ENCODE data around the gene UBR7.
"Not testable (repeated sequence)": the region's sequence is repeated elsewhere in the genome, so short reads cannot be mapped to it uniquely, and the experiment has no call there.

UBR7 gene, protein sequence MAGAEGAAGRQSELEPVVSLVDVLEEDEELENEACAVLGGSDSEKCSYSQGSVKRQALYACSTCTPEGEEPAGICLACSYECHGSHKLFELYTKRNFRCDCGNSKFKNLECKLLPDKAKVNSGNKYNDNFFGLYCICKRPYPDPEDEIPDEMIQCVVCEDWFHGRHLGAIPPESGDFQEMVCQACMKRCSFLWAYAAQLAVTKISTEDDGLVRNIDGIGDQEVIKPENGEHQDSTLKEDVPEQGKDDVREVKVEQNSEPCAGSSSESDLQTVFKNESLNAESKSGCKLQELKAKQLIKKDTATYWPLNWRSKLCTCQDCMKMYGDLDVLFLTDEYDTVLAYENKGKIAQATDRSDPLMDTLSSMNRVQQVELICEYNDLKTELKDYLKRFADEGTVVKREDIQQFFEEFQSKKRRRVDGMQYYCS

DNA sequence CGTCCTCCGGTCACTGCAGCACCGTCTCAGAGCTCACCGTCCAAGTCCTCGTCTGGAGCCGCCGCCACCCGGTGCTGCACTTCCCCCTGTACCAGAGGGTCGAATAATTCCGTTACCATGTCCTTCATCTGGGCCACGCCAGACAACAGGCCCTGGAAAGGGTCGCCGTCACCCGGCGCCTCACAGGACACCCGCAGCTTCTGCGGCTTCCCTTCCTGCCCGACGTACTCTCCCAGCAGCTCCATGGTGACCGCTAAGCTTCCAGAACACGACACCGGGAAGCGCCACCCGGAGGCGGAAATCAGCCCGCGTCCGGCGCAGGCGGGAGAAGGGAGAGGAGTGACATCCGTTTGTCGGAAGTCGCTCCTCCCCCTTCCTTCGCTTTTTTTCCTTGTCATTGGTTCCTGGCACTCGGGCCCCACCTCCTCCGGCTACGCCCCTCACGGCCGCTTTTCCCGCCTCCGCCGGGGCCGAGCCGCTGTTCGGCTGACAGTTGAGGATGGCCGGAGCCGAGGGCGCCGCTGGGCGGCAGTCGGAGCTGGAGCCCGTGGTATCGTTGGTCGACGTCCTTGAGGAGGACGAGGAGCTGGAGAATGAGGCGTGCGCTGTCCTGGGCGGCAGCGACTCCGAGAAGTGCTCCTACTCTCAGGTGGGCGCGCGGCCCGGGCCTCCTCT, at the start of gene UBR7, which contains the start of gene GON7:
Gene UBR7 (plus strand): TSS at position 464 of the 675 bp plus-strand sequence. CDS start 36 bp downstream, at position 500.
Gene GON7 (minus strand): TSS at position 273 of the 675 bp plus-strand sequence. CDS start 28 bp downstream, at position 245.
- FAIRE-seq, result peak; percentile 96

DNA sequence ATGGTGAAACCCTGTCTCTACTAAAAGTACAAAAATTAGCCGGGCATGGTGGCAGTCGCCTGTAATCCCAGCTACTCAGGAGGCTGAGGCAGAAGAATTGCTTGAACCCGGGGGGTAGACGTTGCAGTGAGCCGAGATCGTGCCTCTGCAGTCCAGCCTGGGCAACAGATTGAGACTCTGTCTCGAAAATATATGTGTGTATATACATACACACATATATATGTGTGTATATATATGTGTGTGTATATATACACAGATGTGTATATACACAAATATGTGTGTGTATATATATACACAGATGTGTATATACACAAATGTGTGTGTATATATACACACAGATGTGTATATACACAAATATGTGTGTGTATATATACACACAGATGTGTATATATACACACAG, 48.7 kb upstream of the UBR7 start:
- FAIRE-seq, result not testable (repeated sequence)

DNA sequence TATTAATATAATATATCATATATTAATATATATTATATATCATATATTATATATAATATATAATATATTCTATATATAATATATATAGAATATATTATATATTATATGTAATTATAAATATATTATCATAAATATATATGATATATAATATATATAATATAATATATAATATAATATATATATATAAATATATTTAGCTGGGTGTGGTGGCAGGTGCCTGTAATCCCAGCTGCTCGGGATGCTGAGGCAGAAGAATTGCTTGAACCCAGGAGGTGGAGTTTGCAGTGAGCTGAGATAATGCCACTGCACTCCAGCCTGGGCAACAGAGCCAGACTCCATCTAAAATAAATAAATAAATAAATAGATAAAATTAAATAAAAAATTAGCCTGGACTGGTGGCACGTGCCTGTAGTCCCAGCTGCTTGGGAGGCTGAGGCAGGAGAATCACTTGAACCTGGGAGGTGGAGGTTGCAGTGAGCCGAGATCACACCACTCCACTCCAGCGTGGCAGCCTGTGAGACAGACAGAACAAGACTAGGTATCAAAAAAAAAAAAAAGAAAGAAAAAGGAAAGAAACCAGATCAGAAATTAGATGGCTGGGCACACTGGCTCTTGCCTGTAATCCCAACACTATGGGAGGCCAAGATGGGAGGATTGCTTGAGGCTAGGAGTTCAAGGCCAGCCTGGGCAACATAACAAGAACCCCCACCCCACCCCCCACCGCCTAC, 47.3 kb upstream of the UBR7 start:
- not testable (repeated sequence) for FAIRE-seq

DNA sequence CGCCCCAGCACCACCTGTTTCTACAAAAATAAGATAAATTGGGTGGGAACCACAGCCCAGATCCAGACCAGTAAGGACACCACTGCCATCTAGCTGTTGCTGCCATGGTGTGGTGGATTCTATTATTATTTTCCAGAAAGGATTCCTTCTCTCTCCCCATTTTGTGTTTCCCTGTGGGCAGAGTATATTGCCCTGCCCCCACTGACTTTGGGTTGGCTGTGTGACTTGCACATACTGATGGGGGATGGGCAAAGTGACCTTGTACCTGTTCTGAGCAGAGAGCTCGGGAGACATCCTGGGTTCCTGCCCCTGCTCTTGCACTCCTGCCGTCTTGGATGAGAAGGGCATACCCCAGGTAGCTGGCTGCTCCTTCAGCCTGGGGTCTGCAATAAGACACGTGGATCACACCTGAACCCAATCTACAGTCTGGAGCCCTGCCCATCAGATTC, 46.7 kb upstream of the UBR7 start:
- FAIRE-seq, result no peak

DNA sequence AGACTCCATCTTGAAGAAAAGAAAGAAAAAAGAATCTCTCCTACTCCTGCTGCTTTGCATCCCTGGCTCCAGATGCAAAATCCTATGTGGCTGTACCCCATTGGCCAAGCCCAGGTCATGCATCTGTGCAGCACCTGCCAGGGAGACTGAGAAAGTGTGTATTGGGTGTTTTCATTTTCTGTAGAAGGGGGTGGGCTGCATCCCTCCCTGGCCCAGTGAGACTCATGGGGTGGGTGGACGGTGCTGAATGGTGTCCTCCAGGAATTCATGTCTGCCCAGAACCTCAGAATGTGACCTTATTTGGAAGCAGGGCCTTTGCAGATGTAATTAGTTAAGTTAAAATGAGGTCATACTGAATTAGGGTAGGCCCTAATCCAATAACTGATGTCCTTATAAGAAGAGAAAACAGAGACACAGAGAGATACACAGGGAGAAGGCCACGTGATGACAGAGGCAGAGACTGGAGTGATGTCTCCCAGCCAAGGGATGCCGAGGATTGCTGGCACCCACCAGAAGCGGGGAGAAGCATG, 45.6 kb upstream of the UBR7 start:
- FAIRE-seq, result no peak

DNA sequence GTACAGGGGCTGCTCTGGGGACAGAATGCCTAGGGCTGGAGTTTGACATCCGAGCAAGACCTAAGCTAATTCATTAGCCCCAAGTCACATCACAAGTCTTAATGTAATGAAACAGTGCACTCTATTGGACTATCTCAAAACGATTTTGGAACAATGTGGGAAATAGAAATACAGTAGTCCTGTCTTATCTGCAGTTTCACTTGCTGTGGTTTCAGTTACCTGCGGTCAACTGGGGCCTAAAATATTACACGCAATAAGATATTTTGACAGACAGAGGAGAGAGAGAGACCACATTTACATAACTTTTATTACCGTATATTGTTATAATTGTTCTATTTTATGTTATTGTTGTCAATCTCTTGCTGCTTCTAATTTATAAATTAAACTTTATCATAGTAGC, 43.5 kb upstream of the UBR7 start:
- FAIRE-seq, result no peak

DNA sequence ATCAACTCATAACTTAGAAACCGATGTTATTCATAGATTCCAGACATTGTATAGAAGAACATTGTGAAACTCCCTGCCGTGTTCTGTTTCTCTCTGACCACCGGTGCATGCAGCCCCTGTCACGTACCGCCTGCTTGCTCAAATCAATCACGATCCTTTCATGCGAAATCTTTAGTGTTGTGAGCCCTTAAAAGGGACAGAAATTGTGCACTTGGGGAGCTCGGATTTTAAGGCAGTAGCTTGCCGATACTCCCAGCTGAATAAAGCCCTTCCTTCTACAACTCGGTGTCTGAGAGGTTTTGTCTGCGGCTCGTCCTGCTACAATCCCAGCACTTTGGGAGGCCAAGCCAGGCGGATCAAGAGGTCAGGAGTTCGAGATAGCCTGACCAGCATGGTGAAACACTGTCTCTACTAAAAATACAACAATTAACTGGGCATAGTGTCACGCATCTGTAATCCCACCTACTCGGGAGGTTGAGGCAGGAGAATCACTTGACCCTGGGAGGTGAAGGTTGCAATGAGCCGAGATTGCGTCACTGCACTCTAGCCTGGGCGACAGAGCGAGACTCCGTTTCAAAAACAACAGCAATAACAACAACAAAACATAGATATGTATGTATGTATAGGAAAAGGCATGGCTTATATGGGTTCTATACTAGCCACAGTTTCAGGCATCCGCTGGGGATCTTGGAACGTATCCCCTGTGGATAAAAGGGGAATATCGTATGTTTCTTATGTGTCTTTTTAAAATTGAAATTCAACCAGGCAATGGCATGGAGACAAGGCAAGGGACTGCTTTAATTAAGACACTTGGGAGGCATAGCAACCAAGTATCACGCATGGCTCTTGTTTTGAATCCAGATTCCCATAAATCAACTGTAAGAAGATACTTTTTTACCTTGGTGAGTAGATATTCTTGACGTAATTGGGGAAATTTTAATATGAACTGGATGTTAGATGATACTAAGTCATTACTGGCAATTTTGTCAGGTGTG, 41.5 kb upstream of the UBR7 start:
- not testable (repeated sequence) for FAIRE-seq

DNA sequence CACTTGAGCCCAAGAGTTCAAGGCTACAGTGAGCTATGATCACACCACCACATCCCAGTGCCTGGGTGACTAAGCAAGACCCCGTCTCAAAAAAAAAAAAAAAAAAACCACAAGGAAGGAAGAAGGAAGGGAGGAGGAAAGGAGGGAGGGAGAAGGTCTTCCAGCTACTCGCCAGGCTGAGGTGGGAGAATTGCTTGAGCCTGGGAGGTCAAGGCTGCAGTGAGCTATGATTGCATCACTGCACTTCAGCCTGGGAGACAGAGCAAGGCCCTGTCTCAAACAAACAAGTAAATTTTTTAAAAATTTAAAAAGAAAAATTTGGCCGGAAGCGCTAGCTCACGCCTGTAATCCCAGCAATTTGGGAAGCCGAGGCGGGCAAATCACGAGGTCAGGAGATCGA, 38.4 kb upstream of the UBR7 start:
- not testable (repeated sequence) for FAIRE-seq

DNA sequence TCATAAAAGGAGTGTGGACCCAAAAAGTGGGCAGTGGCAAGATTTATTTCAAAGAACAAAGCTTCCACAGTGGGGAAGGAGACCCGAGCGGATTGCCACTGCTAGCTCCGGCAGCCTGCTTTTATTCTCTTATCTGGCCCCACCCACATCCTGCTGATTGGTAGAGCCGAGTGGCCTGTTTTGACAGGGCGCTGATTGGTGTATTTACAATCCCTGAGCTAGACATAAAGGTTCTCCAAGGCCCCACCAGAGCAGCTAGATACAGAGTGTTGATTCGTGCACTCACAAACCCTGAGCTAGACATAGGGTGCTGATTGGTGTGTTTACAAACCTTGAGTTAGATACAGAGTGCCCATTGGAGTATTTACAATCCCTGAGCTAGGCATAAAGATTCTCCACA, 37.4 kb upstream of the UBR7 start:
- not testable (repeated sequence) for FAIRE-seq

DNA sequence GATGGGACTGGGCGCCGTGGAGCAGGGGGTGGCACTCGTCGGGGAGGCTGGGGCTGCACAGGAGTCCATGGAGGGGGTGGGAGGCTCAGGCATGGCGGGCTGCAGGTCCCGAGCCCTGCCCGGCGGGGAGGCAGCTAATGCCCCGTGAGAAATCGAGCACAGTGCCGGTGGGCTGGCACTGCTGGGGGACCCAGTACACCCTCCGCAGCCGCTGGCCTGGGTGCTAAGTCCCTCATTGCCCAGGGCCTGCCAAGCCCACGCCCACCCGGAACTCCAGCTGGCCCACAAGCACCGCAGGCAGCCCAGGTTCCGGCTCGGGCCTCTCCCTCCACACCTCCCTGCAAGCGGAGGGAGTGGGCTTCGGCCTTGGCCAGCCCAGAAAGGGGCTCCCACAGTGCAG, 36.9 kb upstream of the UBR7 start:
- FAIRE-seq, result not testable (repeated sequence)

DNA sequence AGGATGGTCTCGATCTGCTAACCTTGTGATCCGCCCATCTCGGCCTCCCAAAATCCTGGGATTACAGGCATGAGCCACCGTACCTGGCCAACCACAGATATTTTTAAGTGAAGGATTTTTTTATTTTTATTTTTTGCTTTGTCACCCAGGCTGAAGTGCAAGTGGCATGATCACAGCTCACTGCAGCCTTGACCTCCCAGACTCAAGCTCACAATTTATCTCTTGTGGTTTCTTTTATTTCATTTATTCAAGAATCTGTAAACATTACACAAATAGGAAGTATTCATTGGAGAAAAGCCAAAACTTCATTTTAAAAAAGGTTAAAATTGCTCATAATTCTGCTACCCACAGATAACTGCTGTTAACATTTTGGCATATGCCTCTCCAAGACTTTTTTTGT, 35.7 kb upstream of the UBR7 start:
- no peak for FAIRE-seq

DNA sequence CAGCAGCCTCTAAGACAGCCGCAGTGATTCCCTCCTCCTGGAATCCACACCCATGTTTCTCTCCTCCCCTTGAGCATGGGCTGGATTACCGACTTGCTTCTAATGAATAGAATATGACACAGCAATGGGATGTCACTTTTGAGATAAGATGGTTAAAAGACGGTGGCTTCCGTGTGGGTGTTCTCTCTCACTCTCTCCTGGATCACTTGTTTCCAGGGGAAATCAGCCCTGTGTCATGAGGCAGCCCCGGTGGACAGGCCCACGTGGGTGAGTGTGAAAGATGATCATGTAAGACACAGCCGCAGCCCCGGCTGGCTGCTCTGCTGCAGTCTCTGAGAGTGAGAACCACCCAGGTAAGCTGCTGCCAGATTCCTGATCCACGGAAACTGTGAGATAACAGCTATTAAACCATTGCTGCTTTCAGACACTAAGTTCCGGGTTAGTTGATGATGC, 33.1 kb upstream of the UBR7 start:
- no peak for FAIRE-seq

DNA sequence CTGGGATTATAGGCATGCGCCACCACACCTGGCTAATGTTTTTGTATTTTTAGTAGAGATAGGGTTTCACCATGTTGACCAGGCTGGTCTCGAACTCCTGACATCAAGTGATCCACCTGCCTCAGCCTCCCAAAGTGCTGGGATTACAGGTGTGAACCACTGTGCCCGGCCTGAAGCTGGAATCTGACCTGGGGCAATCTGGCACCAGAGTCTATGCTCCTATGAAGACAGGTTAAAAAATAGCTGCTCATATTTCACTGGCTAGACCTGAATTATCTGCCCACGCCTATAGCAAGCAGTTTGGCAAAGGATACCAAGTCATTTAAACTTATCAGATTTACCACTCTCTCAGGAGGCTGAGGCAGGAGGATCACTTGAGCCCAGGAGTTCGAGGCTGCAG, 32.3 kb upstream of the UBR7 start:
- FAIRE-seq, result not testable (repeated sequence)

DNA sequence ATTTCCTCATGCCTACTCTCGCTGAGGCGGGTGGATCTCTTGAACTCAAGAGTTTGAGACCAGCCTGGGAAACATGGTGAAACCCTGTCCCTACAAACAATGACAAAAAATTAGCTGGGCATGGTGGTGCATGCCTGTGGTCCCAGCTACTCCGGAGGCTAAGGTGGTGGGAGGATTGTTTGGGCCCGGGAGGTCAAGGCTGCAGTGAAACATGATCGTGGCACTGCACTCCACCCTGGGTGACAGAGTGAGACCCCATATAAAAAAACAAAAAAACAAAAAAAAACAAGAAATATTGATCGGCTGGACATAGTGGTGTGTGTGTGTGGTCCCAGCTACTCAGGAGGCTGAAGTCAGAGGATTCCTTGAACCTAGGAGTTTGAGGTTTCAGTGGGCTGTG, 31.6 kb upstream of the UBR7 start:
- FAIRE-seq, result no peak

DNA sequence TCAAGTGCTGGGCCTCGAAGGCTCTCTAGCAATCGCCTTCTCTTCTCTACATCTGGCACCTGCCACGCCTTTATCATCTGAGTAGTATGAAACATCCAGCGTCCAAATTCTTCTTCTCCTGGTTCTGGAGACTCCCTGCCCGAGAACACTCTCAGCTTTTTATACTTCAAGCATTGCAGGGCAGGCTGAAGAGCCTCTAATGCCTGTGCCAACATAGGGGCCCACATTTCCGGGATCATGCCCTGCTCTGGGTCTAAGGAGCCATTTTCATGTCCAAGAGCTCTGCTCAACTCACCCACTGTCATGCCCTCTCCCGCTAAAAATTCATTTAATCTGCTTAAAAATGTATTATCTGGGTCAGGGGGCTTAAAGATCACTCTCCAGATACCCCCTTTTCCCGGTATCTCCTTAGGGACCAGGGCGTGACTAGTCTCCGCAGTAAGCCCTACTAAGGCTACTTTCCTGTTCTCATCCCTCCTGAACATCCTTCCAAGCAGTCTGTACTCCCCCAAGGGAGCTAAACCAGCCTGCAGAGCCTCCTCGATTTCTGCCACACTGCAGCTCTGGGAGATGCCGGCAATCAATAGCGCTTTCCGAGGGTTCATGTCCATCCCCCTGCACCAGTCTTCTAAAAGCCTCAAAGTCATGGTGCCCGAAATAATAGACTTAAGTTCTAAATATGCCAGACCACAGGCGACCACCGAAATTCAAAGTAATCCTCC, 23.3 kb upstream of the UBR7 start:
- FAIRE-seq, result no peak

DNA sequence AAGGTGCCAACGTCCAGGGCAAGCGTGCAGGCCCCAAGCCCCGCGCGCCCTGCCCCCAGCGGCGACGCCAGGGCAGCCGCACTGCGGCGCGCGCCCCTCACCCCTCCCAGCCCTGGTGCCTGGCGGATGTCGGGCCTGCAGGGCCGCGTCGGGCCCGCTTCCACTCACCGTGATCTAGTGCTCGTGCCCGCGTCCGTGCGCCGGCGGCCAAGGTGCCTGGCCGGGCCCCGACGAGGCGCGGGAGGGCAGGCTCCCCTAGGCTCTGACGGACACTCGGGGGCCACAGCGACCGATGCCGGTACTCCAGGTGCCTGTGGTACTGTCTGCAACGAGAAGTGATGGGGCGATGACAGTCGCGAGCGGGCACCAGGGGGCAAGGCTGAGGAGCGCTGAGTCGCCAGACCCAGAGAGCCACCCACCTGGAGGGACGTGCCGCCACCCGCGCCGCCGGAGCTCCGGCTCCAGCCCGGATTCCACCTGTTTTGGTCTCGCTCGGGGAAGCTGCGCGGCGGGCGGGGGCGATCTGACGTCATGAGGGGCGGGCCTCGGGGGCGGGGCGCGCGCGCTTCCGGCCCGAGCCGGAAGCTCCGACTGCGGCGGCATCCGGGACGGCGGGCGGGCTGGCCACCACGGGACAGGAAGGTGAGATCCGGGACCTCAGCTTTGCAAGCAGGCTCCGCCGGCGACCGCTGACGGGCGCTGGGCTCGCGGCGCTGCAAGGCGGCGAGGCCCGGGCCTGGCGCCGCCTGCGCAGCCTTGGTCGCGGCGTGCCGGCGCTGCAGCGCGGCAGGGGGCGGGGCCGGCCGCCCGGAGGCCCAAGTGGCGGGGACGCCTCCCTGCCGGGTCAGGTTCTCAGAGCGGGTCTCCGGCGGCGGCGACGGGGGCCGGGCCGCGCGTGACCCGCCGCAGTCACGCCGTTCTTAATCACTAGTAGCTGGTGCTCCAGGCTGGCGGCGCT, 22.4 kb upstream of the UBR7 start, which contains the start of the genes LYSET and MOAP1:
Gene LYSET (plus strand): TSS at position 927 of the 958 bp plus-strand sequence. CDS start 89 bp downstream, outside the sequence.
Gene MOAP1 (minus strand): TSS at position 507 of the 958 bp plus-strand sequence. CDS start 655 bp downstream, outside the sequence.
- no peak for FAIRE-seq

DNA sequence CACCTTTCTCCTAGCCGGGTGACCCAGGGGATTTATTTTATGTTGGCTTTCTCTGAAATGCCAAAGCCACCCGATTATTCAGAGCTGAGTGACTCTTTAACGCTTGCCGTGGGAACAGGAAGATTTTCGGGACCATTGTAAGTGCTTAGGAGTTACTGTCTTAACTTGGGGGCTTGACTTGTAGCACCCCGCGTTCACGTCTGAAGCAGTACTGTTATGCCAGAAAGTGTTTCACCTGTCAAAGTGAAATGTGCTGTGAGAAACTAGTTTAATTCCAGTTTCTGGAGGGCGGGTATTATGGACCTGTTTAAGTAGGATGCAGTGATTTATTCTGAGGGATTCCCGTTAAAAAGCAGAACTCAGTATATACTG, 21.7 kb upstream of the UBR7 start:
- no peak for FAIRE-seq

DNA sequence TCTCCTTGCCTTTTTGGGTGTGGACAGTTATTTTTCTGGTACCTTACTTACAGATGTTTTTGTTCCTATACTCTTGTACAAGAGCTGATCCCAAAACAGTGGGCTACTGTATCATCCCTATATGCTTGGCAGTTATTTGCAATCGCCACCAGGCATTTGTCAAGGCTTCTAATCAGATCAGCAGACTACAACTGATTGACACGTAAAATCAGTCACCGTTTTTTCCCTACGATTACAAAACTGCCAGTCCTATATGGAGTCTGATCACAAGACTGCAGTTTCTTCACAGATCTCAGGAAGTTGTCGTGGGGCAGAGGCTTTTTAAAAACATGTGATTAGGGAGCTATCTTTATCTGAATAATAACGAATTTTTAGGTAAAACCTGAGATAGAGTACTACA, 20.6 kb upstream of the UBR7 start:
- FAIRE-seq, result no peak

DNA sequence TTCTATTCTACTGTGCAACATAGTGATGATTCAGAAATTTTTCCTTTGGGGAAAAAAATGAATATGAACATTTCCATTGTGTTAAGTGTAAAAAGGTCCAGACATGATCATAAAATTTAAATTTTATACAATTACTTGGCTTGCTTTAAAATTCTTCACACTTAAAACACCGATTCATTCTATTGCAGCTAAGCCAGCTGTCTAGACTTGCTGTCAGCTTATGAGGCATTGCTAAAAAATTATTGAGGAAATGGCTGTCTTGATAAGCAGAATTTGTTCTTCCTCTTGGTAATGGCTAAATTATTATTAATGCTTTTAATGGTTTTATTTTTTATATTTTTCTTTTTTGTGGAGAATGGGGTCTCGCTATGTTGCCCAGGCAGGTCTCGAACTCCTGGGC, 20.1 kb upstream of the UBR7 start:
- FAIRE-seq, result no peak

All from A204.1 (cell line).